Muscle of back (tissue), 11 donors: ENCODE measurements around the gene STX1A. TPM values are rescaled to one million over a fixed set of nuclear protein-coding genes. Genes with fewer than 3 reads are reported as not detected.

ENCODE experiments used
- DNase-seq, 3 donors: peaks; one replicate each; pipeline versions ENCODE4 v3.0.0 to v3.0.0-alpha.2; 2013
- polyA plus RNA-seq, 10 donors: library from polyadenylated mRNA; unstranded; fragments of 120-200 nt; gene quantifications; one replicate each; pipeline ENCODE4 v1.2.1, GENCODE V29; 2013; ENCODE audit not compliant: insufficient read length in 10 of 10

Gene STX1A
- polyA plus RNA-seq, 10 donors = 6.2 to 12.2 (median 9.9) TPM

GRCh38 chr7:73652541-73652949 is 66.9 kb downstream of the STX1A start:
- no peak for DNase-seq

- no peak for DNase-seq
These were observed 68.9 kb downstream of the STX1A start for GRCh38 chr7:73650524-73650923.

DNA sequence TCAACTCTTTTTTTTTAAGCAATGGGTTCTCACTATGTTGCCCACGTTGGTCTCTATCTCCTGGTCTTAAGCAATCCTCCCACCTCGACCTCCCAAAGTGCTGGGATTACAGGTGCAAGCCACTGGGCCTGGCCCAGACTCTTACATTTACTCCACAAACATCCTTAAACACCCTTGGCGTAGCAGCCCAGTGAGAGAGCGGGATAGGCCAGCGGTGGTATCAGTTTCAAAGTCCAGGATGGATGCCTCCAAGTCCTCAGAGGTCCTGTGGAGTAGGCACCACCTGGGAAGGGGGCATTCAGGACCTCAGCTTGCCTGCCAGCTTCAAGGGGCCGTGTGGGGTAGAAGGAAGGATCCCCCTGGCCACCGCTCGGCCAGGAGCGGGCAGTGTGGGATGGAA is 69.9 kb downstream of the STX1A start:
- DNase-seq = no peak

Other genes starting within 250 kb of the STX1A start
- 10 to 100 TPM; 46.3 to 60.5 (median 50.3) TPM for gene BAZ1B, start 197.4 kb downstream of the STX1A start, polyA plus RNA-seq
- 10 to 100 TPM; 27.2 to 34.7 (median 31.0) TPM for gene BCL7B, start 162.0 kb downstream of the STX1A start, polyA plus RNA-seq
- 10 to 100 TPM; 21.1 to 33.8 (median 26.3) TPM for gene TBL2, start 141.1 kb downstream of the STX1A start, polyA plus RNA-seq
- gene MLXIPL, start 95.1 kb downstream of the STX1A start, polyA plus RNA-seq = 1 to 10 TPM in 2 of 10 donors, under 1 TPM in 7, not detected in 1; 0.13 to 1.3 (median 0.22) TPM
- 1 to 10 TPM; 1.9 to 4.4 (median 2.6) TPM for gene VPS37D, start 51.8 kb downstream of the STX1A start, polyA plus RNA-seq
- gene DNAJC30, start 36.2 kb downstream of the STX1A start, polyA plus RNA-seq = 1 to 10 TPM; 5.6 to 7.4 (median 6.6) TPM
- 10 to 100 TPM; 65.5 to 73.3 (median 69.5) TPM for gene BUD23, start 36.1 kb downstream of the STX1A start, polyA plus RNA-seq
- gene ABHD11, start 19.1 kb upstream of the STX1A start, polyA plus RNA-seq = 10 to 100 TPM in 8 of 10 donors, 1 to 10 TPM in 2; 8.6 to 14.4 (median 10.9) TPM
- gene CLDN3, start 50.6 kb upstream of the STX1A start, polyA plus RNA-seq = under 1 TPM in 6 of 10 donors, not detected in 4; 0.16 to 0.29 (median 0.24) TPM
- 1 to 10 TPM in 3 of 10 donors, under 1 TPM in 7; 0.22 to 7.9 (median 0.54) TPM for gene CLDN4, start 111.3 kb upstream of the STX1A start, polyA plus RNA-seq
- gene METTL27, start 122.8 kb upstream of the STX1A start, polyA plus RNA-seq = 1 to 10 TPM in 6 of 10 donors, under 1 TPM in 4; 0.45 to 1.8 (median 1.2) TPM
- gene TMEM270, start 141.5 kb upstream of the STX1A start, polyA plus RNA-seq = not detected